ENCODE results near the gene WNT8B.

DNA sequence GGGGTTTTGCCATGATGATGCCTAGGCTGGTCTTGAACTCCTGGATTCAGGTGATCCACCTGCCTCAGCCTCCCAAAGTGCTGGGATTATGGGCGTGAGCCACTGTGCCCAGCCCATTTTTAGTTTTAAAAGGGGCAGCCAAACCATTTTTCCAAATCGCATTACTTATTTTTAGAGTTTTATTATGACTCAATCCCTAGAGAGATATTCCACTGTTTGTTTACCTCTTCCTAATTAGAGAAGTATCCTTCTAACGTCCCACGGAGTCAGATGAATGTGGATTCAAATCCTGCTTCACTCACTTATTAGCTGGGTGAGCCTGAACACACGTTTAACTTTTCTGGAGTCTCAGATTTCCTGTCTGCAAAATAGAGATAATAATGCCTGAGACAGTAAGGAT, 15.2 kb downstream of the WNT8B start:
- TF ChIP-seq, protein P1, sequence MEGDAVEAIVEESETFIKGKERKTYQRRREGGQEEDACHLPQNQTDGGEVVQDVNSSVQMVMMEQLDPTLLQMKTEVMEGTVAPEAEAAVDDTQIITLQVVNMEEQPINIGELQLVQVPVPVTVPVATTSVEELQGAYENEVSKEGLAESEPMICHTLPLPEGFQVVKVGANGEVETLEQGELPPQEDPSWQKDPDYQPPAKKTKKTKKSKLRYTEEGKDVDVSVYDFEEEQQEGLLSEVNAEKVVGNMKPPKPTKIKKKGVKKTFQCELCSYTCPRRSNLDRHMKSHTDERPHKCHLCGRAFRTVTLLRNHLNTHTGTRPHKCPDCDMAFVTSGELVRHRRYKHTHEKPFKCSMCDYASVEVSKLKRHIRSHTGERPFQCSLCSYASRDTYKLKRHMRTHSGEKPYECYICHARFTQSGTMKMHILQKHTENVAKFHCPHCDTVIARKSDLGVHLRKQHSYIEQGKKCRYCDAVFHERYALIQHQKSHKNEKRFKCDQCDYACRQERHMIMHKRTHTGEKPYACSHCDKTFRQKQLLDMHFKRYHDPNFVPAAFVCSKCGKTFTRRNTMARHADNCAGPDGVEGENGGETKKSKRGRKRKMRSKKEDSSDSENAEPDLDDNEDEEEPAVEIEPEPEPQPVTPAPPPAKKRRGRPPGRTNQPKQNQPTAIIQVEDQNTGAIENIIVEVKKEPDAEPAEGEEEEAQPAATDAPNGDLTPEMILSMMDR (IDR thresholded peaks at IDR 0.05), result no peak
- TF ChIP-seq POLR2A (IDR thresholded peaks at IDR 0.05), result no peak
